K562 (cell line): ENCODE data around the gene TRAK1. TPM values are rescaled to one million over a fixed set of nuclear protein-coding genes. Genes with fewer than 3 reads are reported as not detected.

Experiments used
- ATAC-seq: fragments of 200-7000 bp; cut with Tn5 transposase; 3 replicates; pipeline ENCODE4 v1.9.1; 2020; ENCODE audit warnings: moderate library complexity
- BruUV-seq: library from RNA; stranded (reverse); fragments of 400-500 nt; replicated peaks from 2 replicates; lab custom pipeline; 2021; lab: Mats Ljungman, UMichigan
- CTCF ChIA-PET: fragments of 300-600 bp; formaldehyde crosslinking; extraction: SDS; loops from one replicate; lab custom pipeline; 2021; ENCODE audit warnings: low intra/inter-chr PET ratio; lab: Yijun Ruan, JAX
- POLR2A ChIA-PET: fragments of 300-600, 350-650 bp; sonication (Branson Sonifier 250); formaldehyde crosslinking; extraction: SDS; loops from one replicate; lab custom pipeline; 2021; ENCODE audit warnings: antibody characterized with exemption, inconsistent platforms; lab: Yijun Ruan, JAX
- DNase-seq, 4 experiments: peaks; one replicate each; pipeline versions ENCODE4 v3.0.0 to v3.0.0-alpha.2; 2011 to 2018; ENCODE audit warnings: low spot score in 3 of 4, mixed read lengths in 3 of 4; ENCODE audit errors: extremely low read depth in 1 of 4
- FAIRE-seq: peaks from 2 replicates; lab custom pipeline; 2011; peaks lifted over from hg19 to GRCh38; lab: Jason Lieb, UNC
- H2AFZ ChIP-seq: 2 replicates; pipeline ENCODE4 v1.6.0; 2011; ENCODE audit warnings: low read depth, low read length, control low read depth, inconsistent platforms
- H3K27ac ChIP-seq: fragments of 200-600 bp; 3 replicates; pipeline ENCODE4 v1.8.0; 2011; ENCODE audit warnings: low read depth, mild to moderate bottlenecking, control low read depth, inconsistent platforms, low read length, moderate library complexity, mixed read lengths; ENCODE audit errors: extremely low read depth
- H3K27me3 ChIP-seq, 2 experiments: fragments of 300-600 bp in 1 of 2; 2 replicates in 1 of 2; 3 replicates in 1 of 2; pipeline versions ENCODE4 v1.6.0 to v1.8.0; 2011; ENCODE audit warnings: inconsistent platforms in 2 of 2, low read length in 2 of 2, mild to moderate bottlenecking in 1 of 2, mixed read lengths in 1 of 2, moderate library complexity in 1 of 2; ENCODE audit not compliant: control insufficient read depth in 2 of 2, insufficient read depth in 2 of 2
- H3K36me3 ChIP-seq: fragments of 300-600 bp; 3 replicates; pipeline ENCODE4 v1.8.0; 2011; ENCODE audit warnings: mild to moderate bottlenecking, low read length, inconsistent platforms; ENCODE audit not compliant: control insufficient read depth, insufficient read depth
- H3K4me1 ChIP-seq, 2 experiments: fragments of 200-600 bp in 1 of 2; replicated peaks in 1 of 2; 2 replicates in 1 of 2; 3 replicates in 1 of 2; pipeline versions ENCODE4 v1.5.1 to v1.8.0; 2011; ENCODE audit warnings: inconsistent platforms in 2 of 2, low read length in 2 of 2, mild to moderate bottlenecking in 1 of 2, mixed read lengths in 1 of 2, moderate library complexity in 1 of 2; ENCODE audit not compliant: control insufficient read depth in 2 of 2, insufficient read depth in 2 of 2
- H3K4me2 ChIP-seq: 2 replicates; pipeline ENCODE4 v1.6.1; 2011; ENCODE audit warnings: low read length, control low read depth, inconsistent platforms, mixed read lengths; ENCODE audit not compliant: insufficient read depth
- H3K4me3 ChIP-seq: fragments of 200-600 bp; sonication (generic), shearing (Covaris generic); 2 replicates; pipeline ENCODE4 v1.5.1; 2016; ENCODE audit warnings: control low read depth, inconsistent platforms
- H3K79me2 ChIP-seq: fragments of 200-600 bp; 3 replicates; pipeline ENCODE4 v1.8.0; 2011; ENCODE audit warnings: low read length, inconsistent platforms; ENCODE audit not compliant: control insufficient read depth, insufficient read depth
- H3K9ac ChIP-seq, 2 experiments: 2 replicates each; pipeline versions ENCODE4 v1.6.0 to v1.6.1; 2011; ENCODE audit warnings: low read depth in 2 of 2, low read length in 2 of 2, control low read depth in 1 of 2, inconsistent platforms in 1 of 2, mild to moderate bottlenecking in 1 of 2, mixed read lengths in 1 of 2; ENCODE audit not compliant: insufficient read depth in 1 of 2
- H3K9me1 ChIP-seq: one replicate; pipeline ENCODE4 v1.6.0; 2011; ENCODE audit warnings: inconsistent platforms, mild to moderate bottlenecking, low read length, moderate library complexity; ENCODE audit not compliant: control insufficient read depth, insufficient read depth
- H3K9me3 ChIP-seq: replicated peaks from 2 replicates; pipeline ENCODE4 v1.5.1; 2011; ENCODE audit warnings: low read depth, low read length, inconsistent platforms; ENCODE audit not compliant: control insufficient read depth, insufficient read depth
- H4K20me1 ChIP-seq: replicated peaks from 2 replicates; pipeline ENCODE4 v1.6.1; 2011; ENCODE audit warnings: low read length, inconsistent platforms, mixed read lengths; ENCODE audit not compliant: control insufficient read depth, insufficient read depth
- ARHGAP35 ChIP-seq: fragments of 450-650 bp; IDR thresholded peaks from 2 replicates; pipeline ENCODE4 v1.6.1; 2018; ENCODE audit not compliant: partially characterized antibody
- ELF4 ChIP-seq: fragments of 450-650 bp; formaldehyde crosslinking; IDR thresholded peaks from 2 replicates; pipeline ENCODE4 v1.4.0; 2022; ENCODE audit warnings: missing genetic modification characterization
- ILK ChIP-seq: fragments of 450-650 bp; IDR thresholded peaks from 2 replicates; pipeline ENCODE4 v1.6.1; 2016; ENCODE audit warnings: missing genetic modification characterization, low read depth, mild to moderate bottlenecking, missing compliant biosample characterization, moderate library complexity, borderline replicate concordance
- MXD1 ChIP-seq: fragments of 250-450 bp; sonication (Bioruptor Pico); IDR thresholded peaks from 2 replicates; pipeline ENCODE4 v1.8.0; 2021; ENCODE audit warnings: borderline replicate concordance, mild to moderate bottlenecking, moderate library complexity; ENCODE audit not compliant: poor library complexity, severe bottlenecking
- WGBS: fragments of 100-300 bp; shearing (Covaris generic); methylation state at CpG from one replicate; pipeline ENCODE4 v1.1.6; 2016; ENCODE audit warnings: low coverage, mixed read lengths; ENCODE audit not compliant: insufficient coverage; ENCODE audit errors: missing lambda C conversion rate; 5-methylcytosine and 5-hydroxymethylcytosine counted together
- in situ Hi-C: fragments of 300-500 bp; cut with MboI; formaldehyde crosslinking; loops from 4 replicates; pipeline ENCODE4 v1.15.0; 2018; ENCODE audit warnings: inconsistent platforms, mixed read lengths
- intact Hi-C: fragments of 100-400 bp; cut with micrococcal nuclease; formaldehyde crosslinking; loops from 2 replicates; pipeline ENCODE4 v1.14.2; 2022
- polyA plus RNA-seq, 8 experiments: library from polyadenylated mRNA; depleted of rRNA in 4 of 8; stranded (reverse) in 5 of 8; unstranded in 3 of 8; fragments of >200 nt; fragmentation: Nextera tagmentation in 2 of 8; fragmentation: Illumina TruSeq in 1 of 8; extraction: Ambion mirVana in 2 of 8; extraction: Trizol in 1 of 8; gene quantifications; 2 replicates each; pipeline versions ENCODE4 v1.2.1 to v1.2.3, GENCODE V29; 2011 to 2014; ENCODE audit warnings: inconsistent platforms in 1 of 8, missing spikeins in 1 of 8
- total RNA-seq, 7 experiments: library from RNA; depleted of rRNA in 6 of 7; stranded (reverse); fragments of >200 nt in 6 of 7; fragmentation: Illumina TruSeq in 2 of 7; extraction: Trizol in 2 of 7; gene quantifications; 2 replicates each; pipeline versions ENCODE4 v1.2.1 to v1.2.3, GENCODE V29; 2011 to 2021; ENCODE audit warnings: low replicate concordance in 1 of 7
- TF ChIP-seq, protein P1 (sequence below): fragments of 200-400 bp; formaldehyde crosslinking; IDR thresholded peaks from 2 replicates; pipeline ENCODE4 v1.6.1; 2017; ENCODE audit warnings: mild to moderate bottlenecking, low read depth, low read length, moderate library complexity

The TRAK1 gene
- total and polyA plus RNA-seq, 9 of the 15 experiments (the other 6 are each of a cell fraction or from before 2014, with no cell fraction given) = 5.3 to 28.5 (median 17.5) TPM

DNA sequence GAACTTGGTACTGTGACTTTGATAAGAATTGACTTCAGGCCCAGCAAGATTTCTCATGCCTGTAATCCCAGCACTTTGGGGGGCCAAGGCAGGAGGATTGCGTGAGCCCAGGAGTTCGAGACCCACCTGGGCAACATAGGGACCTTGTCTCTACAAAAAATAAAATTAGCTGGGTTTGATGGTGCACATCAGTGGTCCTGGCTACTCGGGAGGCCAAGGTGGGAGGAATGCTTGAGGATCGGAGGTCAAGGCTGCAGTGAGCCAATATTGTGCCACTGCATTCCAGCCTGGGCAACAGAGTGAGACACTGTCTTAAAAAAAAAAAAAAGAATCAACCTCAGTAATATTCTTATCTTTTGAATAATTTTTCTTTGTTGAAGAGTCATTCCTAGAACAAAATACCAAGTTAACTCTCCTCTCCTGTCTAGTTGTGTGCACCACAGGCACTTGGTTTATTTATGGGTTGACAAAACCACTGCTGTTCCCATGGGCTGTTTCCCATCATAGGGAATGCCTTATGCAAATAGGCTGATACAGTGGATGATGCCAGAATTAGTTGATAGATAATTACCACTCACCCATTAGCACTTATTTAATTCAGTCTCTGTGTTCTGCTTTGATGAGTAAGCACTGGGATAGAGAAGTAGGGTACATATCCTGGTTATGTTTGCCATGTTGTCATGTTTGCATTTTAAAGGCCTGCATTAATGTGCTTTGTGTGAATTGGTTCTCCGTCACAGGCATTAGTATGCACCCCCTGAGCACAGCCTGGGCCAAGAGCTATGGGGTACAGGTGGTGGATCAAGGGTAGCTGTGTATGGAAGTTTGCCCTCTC lies 32.9 kb downstream of the TRAK1 start (continued):
- TF ChIP-seq, protein P1, sequence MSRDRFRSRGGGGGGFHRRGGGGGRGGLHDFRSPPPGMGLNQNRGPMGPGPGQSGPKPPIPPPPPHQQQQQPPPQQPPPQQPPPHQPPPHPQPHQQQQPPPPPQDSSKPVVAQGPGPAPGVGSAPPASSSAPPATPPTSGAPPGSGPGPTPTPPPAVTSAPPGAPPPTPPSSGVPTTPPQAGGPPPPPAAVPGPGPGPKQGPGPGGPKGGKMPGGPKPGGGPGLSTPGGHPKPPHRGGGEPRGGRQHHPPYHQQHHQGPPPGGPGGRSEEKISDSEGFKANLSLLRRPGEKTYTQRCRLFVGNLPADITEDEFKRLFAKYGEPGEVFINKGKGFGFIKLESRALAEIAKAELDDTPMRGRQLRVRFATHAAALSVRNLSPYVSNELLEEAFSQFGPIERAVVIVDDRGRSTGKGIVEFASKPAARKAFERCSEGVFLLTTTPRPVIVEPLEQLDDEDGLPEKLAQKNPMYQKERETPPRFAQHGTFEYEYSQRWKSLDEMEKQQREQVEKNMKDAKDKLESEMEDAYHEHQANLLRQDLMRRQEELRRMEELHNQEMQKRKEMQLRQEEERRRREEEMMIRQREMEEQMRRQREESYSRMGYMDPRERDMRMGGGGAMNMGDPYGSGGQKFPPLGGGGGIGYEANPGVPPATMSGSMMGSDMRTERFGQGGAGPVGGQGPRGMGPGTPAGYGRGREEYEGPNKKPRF = no peak
- no peak for TF ChIP-seq MXD1
- TF ChIP-seq ELF4 (CRISPR knock-in tag) = no peak
- TF ChIP-seq ILK (tag) = no peak

- Histone ChIP-seq H3K27ac (no peak overlapping the region), H3K4me2 (no peak overlapping the region), H3K36me3 (peaks cover 24% of the 10 kb centered on the region; the same call in 1 of the 3 replicates), H2AFZ (no peak overlapping the region), H3K4me3 (no peak overlapping the region), H3K4me1 (no peaks in the 10 kb centered on the region), H3K27me3 (no peaks in the 10 kb centered on the region), H3K9ac (no peak overlapping the region), H4K20me1 (0 out of 2 replicates have a peak, but pooled peaks cover 7% of the 10 kb centered on the region), H3K9me1 (peaks cover 3% of the 10 kb centered on the region), H3K79me2 (no peaks in the 10 kb centered on the region), H3K9me3 (no peaks in the 10 kb centered on the region)
- ATAC-seq (no peak), FAIRE-seq (no peak), DNase-seq (no peak)
- in situ Hi-C loops (no loop called here), intact Hi-C loops (no loop called here)
- BruUV-seq = no TSS peak
- CTCF ChIA-PET = no interaction called here
- POLR2A ChIA-PET = interaction anchor here (1.0 to 1.2 kb wide), 2 partner anchors 10 to 77 kb away, joined by 3 to 4 read pairs; no protein-coding TSS in a partner anchor
- TF ChIP-seq ARHGAP35 = no peak
- WGBS = 91% methylated on average over 3 of the region's 3 CpGs
Observed at GRCh38 chr3:42127226-42127625, 36.1 kb downstream of the TRAK1 start.
